Endothelial cell of umbilical vein (primary cell): ENCODE results near the gene FAM53B. TPM values are rescaled to one million over a fixed set of nuclear protein-coding genes. Genes with fewer than 3 reads are reported as not detected.

Experiments used
- BruUV-seq: library from RNA; stranded (reverse); fragments of 400-500 nt; replicated peaks from 2 replicates; lab custom pipeline; 2021; lab: Mats Ljungman, UMichigan
- CTCF ChIA-PET: fragments of 300-600, 350-600 bp; sonication (Branson Sonifier 250); formaldehyde crosslinking; loops from one replicate; lab custom pipeline; 2021; ENCODE audit warnings: antibody characterized with exemption, inconsistent platforms; lab: Charles Lee
- POLR2A ChIA-PET: fragments of 300-600, 350-600 bp; sonication (Branson Sonifier 250); formaldehyde crosslinking; loops from one replicate; lab custom pipeline; 2021; ENCODE audit warnings: antibody characterized with exemption, inconsistent platforms; lab: Charles Lee
- DNase-seq: peaks from one replicate; pipeline ENCODE4 v3.0.0-alpha.2; 2011; ENCODE audit warnings: low read depth, low spot score
- FAIRE-seq: peaks from 2 replicates; lab custom pipeline; 2011; peaks lifted over from hg19 to GRCh38; lab: Jason Lieb, UNC
- H2AFZ ChIP-seq: 2 replicates; pipeline ENCODE4 v1.6.0; 2012; ENCODE audit warnings: low read depth, low read length, control low read depth, inconsistent platforms
- H3K27ac ChIP-seq: 2 replicates; pipeline ENCODE4 v1.5.1; 2011; ENCODE audit warnings: low read depth, mild to moderate bottlenecking, control low read depth, low read length, moderate library complexity; ENCODE audit not compliant: insufficient read depth
- H3K27me3 ChIP-seq, 2 experiments: 2 replicates each; pipeline versions ENCODE4 v1.6.0 to v1.6.1; 2011; ENCODE audit warnings: low read length in 2 of 2, mixed read lengths in 1 of 2; ENCODE audit not compliant: control insufficient read depth in 2 of 2, insufficient read depth in 2 of 2
- H3K36me3 ChIP-seq, 2 experiments: 2 replicates in 1 of 2; 3 replicates in 1 of 2; pipeline ENCODE4 v1.5.1; 2011; ENCODE audit warnings: low read length in 2 of 2, mild to moderate bottlenecking in 1 of 2, moderate library complexity in 1 of 2; ENCODE audit not compliant: control insufficient read depth in 2 of 2, insufficient read depth in 2 of 2; ENCODE audit errors: extremely low read depth in 1 of 2
- H3K4me1 ChIP-seq: 3 replicates; pipeline ENCODE4 v1.5.1; 2011; ENCODE audit warnings: mild to moderate bottlenecking, low read length; ENCODE audit not compliant: control insufficient read depth, insufficient read depth; ENCODE audit errors: extremely low read depth
- H3K4me2 ChIP-seq: 2 replicates; pipeline ENCODE4 v1.6.1; 2011; ENCODE audit warnings: low read length, control low read depth, mixed read lengths; ENCODE audit not compliant: insufficient read depth
- H3K4me3 ChIP-seq, 3 experiments: fragments of 200-600 bp in 1 of 3; sonication (generic), shearing (Covaris generic) in 1 of 3; replicated peaks in 1 of 3; 2 replicates each; pipeline ENCODE4 v1.5.1; 2011 to 2016; ENCODE audit warnings: control low read depth in 3 of 3, low read length in 3 of 3, mild to moderate bottlenecking in 2 of 3, inconsistent platforms in 1 of 3, low read depth in 1 of 3, moderate library complexity in 1 of 3; ENCODE audit not compliant: insufficient read depth in 1 of 3
- H3K79me2 ChIP-seq: 2 replicates; pipeline ENCODE4 v1.6.0; 2012; ENCODE audit warnings: low read length, inconsistent platforms; ENCODE audit not compliant: control insufficient read depth, insufficient read depth
- H3K9ac ChIP-seq: replicated peaks from 2 replicates; pipeline ENCODE3; 2011; ENCODE audit warnings: low read length, control low read depth; ENCODE audit not compliant: insufficient read depth; ENCODE audit errors: extremely low read depth
- H3K9me1 ChIP-seq: replicated peaks from 3 replicates; pipeline ENCODE4 v1.6.0; 2011; ENCODE audit warnings: mild to moderate bottlenecking, low read length; ENCODE audit not compliant: control insufficient read depth, insufficient read depth; ENCODE audit errors: extremely low read depth
- H3K9me3 ChIP-seq: replicated peaks from 2 replicates; pipeline ENCODE4 v1.5.1; 2012; ENCODE audit warnings: low read length, inconsistent platforms; ENCODE audit not compliant: control insufficient read depth, insufficient read depth
- H4K20me1 ChIP-seq: replicated peaks from 2 replicates; pipeline ENCODE3; 2011; ENCODE audit warnings: mild to moderate bottlenecking, low read length; ENCODE audit not compliant: control insufficient read depth, insufficient read depth; ENCODE audit errors: extremely low read depth
- CTCF ChIP-seq, 2 donors: IDR thresholded peaks; 1 replicate in 1 of 2; 2 replicates in 1 of 2; pipeline ENCODE4 v1.5.1; 2011; ENCODE audit warnings: low read length in 2 of 2, mild to moderate bottlenecking in 2 of 2, moderate library complexity in 2 of 2, control low read depth in 1 of 2, inconsistent platforms in 1 of 2, low read depth in 1 of 2; ENCODE audit not compliant: insufficient read depth in 1 of 2; ENCODE audit errors: extremely low read depth in 1 of 2
- EZH2 ChIP-seq: IDR thresholded peaks from 2 replicates; pipeline ENCODE4 v1.6.1; 2012; ENCODE audit warnings: borderline replicate concordance, low read depth, mild to moderate bottlenecking, moderate library complexity, low read length, inconsistent platforms; ENCODE audit not compliant: severe bottlenecking
- FOS ChIP-seq: IDR thresholded peaks from 2 replicates; pipeline ENCODE4 v1.6.1; 2011; ENCODE audit warnings: mild to moderate bottlenecking, low read length, moderate library complexity, borderline replicate concordance; ENCODE audit not compliant: insufficient read depth
- GATA2 ChIP-seq: IDR thresholded peaks from 2 replicates; pipeline ENCODE4 v1.7.0; 2011; ENCODE audit warnings: low read depth, mild to moderate bottlenecking, moderate library complexity, mixed read lengths, low read length; ENCODE audit not compliant: insufficient read length, insufficient read depth
- JUN ChIP-seq: IDR thresholded peaks from 2 replicates; pipeline ENCODE4 v1.6.1; 2011; ENCODE audit warnings: borderline replicate concordance, low read depth; ENCODE audit not compliant: insufficient read length, insufficient read depth
- MAX ChIP-seq: IDR thresholded peaks from 2 replicates; pipeline ENCODE4 v1.6.1; 2011; ENCODE audit not compliant: insufficient read depth, insufficient read length
- MYC ChIP-seq: IDR thresholded peaks from one replicate; pipeline ENCODE4 v1.6.1; 2011; ENCODE audit warnings: mild to moderate bottlenecking, low read depth, low read length
- POLR2A ChIP-seq: IDR thresholded peaks from 2 replicates; pipeline ENCODE4 v1.6.1; 2012; ENCODE audit warnings: low read depth, mild to moderate bottlenecking, control low read depth, low read length
- POLR2AphosphoS5 ChIP-seq: IDR thresholded peaks from 2 replicates; pipeline ENCODE4 v1.6.1; 2012; ENCODE audit warnings: low read depth, mild to moderate bottlenecking, control low read depth, low read length, moderate library complexity; ENCODE audit not compliant: insufficient read depth
- dilution Hi-C: fragments of 300-500 bp; cut with MboI; formaldehyde crosslinking; loops from one replicate; pipeline ENCODE4 v1.15.0; 2019; ENCODE audit warnings: low sequenced_read_pairs; ENCODE audit not compliant: extremely low pct_ligation_motif_present
- intact Hi-C: fragments of 100-400 bp; cut with micrococcal nuclease; formaldehyde crosslinking; loops from one replicate; pipeline ENCODE4 v1.10.0; 2022
- polyA plus RNA-seq, 4 experiments: library from polyadenylated mRNA; depleted of rRNA in 3 of 4; stranded (reverse) in 3 of 4; unstranded in 1 of 4; fragments of >200 nt; gene quantifications; 2 replicates each; pipeline versions ENCODE4 v1.2.1 to v1.2.3, GENCODE V29; 2011 to 2012; ENCODE audit warnings: missing spikeins in 1 of 4
- total RNA-seq: library from RNA; stranded (reverse); gene quantifications from 2 replicates; pipeline ENCODE4 v1.2.3, GENCODE V29; 2021

Gene FAM53B
- total and polyA plus RNA-seq, 2 donors (not counting 3 experiments of a cell fraction or from before 2014, with no cell fraction given) = 8.5 to 21.1 TPM

GRCh38 chr10:124707144-124707467, 37.1 kb downstream of the FAM53B start:
- H2AFZ ChIP-seq = no peak overlapping the region
- H3K9ac ChIP-seq = no peak overlapping the region
- H4K20me1 ChIP-seq = no peaks in the 10 kb centered on the region
- H3K27ac ChIP-seq = no peak overlapping the region
- intact Hi-C loops (no loop called here), dilution Hi-C loops (no loop called here)
- H3K27me3 ChIP-seq = no peaks in the 10 kb centered on the region
- BruUV-seq = no TSS peak
- H3K4me3 ChIP-seq = no peak overlapping the region
- H3K79me2 ChIP-seq = peaks cover 4% of the 10 kb centered on the region
- FAIRE-seq (no peak), DNase-seq (no peak)
- H3K36me3 ChIP-seq = peaks cover 0 to 3% of the 10 kb centered on the region in 2 experiments
- no peak overlapping the region for H3K4me2 ChIP-seq
- H3K9me1 ChIP-seq = no peaks in the 10 kb centered on the region
- CTCF ChIA-PET = interaction anchor here (2.2 to 6.2 kb wide), 3 partner anchors 10 to 34 kb away, joined by 9 to 61 read pairs (median 20); no protein-coding TSS in a partner anchor
- peaks cover 15% of the 10 kb centered on the region for H3K4me1 ChIP-seq
- POLR2A ChIA-PET = no interaction called here
- no peaks in the 10 kb centered on the region for H3K9me3 ChIP-seq
- TF ChIP-seq EZH2 = no peak
- TF ChIP-seq MYC = no peak
- no peak for TF ChIP-seq FOS
- TF ChIP-seq MAX = no peak
- no peak for TF ChIP-seq JUN
- no peak for TF ChIP-seq GATA2
- TF ChIP-seq CTCF (IDR thresholded peaks at IDR 0.05; ENCODE audit: extremely low read depth in 1 of 2, insufficient read depth in 1 of 2, low read depth in 1 of 2, low read length in 2 of 2) = no peak
- TF ChIP-seq POLR2AphosphoS5 = no peak
- TF ChIP-seq POLR2A = no peak
